GM19043 (cell line): Measurements from ENCODE around the gene SCD.
"Not testable (repeated sequence)": the region's sequence is repeated elsewhere in the genome, so short reads cannot be mapped to it uniquely, and the experiment has no call there.

Source experiments
- ATAC-seq: cut with Tn5 transposase; IDR thresholded peaks from one replicate; pipeline ENCODE4 v1.9.1; 2021; ENCODE audit warnings: low read depth; ENCODE audit not compliant: unreplicated experiment

SCD gene

GRCh38 chr10:100359529-100360150 is 12.6 kb downstream of the SCD start:
- no peak for ATAC-seq

GRCh38 chr10:100360234-100360633 is 13.2 kb downstream of the SCD start:
- ATAC-seq, result no peak

- ATAC-seq, result no peak
Measured at GRCh38 chr10:100362570-100363496, 15.8 kb downstream of the SCD start.

- ATAC-seq, result no peak
Measured at GRCh38 chr10:100364175-100364574, 17.1 kb downstream of the SCD start.

GRCh38 chr10:100364735-100365391 is 17.8 kb downstream of the SCD start:
- ATAC-seq, result no peak

DNA sequence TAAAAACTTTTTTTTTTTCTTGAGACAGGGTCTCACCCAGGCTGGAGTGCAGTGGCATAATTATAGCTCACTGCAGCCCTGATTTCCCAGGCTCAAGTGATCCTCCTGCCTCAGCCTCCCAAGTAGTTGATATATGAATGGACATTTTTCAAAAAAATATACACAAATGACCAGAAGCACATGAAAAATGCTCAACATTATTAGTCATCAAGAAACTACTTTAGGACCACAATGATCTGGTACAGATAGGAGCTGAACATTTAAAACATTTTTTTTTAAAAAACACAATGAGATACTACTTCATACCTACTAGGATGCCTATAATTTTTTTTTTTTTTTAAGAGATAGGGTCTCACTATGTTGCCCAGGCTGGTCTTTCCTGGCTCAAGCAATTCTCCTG is 21.7 kb downstream of the SCD start:
- ATAC-seq, result no peak

GRCh38 chr10:100370714-100371481 is 23.9 kb downstream of the SCD start:
- ATAC-seq, result no peak

- no peak for ATAC-seq
Measured at GRCh38 chr10:100371482-100372027, 24.5 kb downstream of the SCD start.

DNA sequence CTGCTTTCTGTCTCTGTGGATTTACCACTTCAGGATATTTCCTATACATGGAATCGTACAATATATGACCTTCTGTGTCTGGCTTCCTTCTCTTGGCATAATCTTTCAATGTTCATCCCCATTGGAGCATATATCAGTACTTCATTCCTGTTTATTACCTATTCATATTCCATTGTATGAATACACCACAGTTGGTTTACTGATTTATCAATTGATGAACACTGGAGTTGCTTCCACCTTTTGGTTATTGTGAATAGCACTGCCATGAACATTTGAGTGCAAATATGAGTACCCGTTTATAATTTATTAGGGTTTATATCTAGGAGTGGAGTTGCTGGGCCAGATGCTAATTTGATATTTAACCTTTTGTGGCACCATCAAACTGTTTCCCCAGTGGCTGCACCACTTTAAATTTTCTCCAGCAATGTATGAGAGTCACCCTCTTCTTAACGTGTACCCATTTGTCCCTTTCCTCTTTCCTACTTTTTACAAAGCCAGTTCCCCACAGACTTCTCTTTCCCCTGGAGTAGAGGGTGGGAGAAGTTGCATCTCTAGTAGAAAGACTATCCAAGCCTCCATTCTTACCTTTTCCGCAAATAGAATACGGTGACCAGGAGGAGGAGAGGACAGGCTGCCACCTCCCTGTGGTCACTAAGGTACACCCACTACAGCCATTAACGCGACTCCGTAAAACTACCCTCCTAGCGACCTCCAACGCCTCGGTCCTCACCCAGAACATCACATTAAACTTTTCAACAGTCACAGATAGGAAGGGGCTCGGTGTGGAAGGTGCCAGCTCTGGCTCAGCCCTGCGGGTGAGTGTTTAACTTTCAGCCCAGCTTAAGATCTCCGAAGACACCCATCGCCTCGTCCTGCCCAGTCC is 25.6 kb downstream of the SCD start:
- no peak for ATAC-seq

DNA sequence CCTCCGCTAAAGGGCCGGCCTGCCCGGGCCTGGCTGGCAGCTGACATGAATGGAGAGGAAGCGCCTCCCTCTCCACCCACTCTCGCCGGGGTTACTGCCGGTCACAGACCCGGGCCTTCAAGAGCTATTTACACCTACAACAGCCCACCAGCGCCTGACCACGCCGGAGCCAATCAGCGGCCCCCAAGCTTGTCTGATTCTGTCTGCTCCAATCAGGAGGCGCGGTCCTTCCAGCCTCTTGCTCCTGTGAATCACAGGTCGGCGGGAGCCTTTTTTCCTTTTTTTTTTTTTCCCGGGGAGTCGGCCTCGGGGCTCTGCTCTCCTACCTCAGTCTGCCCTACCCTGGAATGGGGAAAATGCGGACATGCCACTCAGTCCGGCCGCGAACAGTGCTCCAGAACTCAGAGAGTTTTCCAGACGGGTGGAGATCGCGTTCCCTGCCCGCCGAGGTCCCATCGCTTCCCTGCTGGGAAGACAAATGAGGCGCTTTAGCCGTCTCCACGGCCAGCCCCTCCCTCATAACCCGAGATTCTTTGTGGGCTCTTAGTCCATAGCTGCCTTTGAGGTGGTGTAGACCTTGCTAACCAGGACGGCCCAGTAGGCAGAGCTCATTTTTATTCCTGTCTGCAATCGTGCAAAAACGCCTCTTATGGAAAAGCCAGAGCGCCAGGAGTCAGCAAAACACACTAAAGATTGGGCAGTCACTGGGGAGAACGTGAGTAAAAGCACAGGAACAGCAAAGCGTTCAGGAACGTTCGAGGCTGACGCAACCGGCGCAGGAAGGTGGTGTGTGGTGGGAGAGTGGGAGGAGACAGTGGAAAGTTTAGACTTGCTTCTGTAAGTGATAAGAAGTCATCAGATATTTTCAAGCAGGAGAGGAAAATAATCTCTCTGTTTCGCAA is 26.5 kb downstream of the SCD start:
- ATAC-seq, result peak; percentile 90

DNA sequence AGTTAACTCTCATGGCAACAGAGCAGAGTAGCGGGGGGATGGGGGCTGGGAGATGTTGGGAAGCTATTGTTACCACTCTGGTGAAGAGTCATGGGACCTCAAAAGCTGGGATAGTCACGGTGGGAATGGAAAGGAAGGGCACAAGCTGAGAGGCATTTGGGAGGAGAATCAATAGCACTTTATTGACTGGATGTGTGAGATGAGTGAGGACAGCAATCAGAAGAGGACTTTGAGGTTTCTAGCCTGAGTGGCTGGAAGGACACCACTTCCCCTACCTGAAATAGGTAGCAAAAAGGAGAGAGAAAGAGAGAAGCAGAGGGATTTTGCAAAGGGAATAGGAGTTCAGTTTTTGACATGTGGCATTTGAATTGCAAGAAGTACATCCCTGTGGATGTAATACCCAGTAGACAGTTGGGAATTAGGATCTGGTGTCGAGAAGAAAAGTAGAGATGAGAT is 27.2 kb downstream of the SCD start:
- ATAC-seq, result no peak

GRCh38 chr10:100374677-100375353 is 27.8 kb downstream of the SCD start:
- not testable (repeated sequence) for ATAC-seq

DNA sequence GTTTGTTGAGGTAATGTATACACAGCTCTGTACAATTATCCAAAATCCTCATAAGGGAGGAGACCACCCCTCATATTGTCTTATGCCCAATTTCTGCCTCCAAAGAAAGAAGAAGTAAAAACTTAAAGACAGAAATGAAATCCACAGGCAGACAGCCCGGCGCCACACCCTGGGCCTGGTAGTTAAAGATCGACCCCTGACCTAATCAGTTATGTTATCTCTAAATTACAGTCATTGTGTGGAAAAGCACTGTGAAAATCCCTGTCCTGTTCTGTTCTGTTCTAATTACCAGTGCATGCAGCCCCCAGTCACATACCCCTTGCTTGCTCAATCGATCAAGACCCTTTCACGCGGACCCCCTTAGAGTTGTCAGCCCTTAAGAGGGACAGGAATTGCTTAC is 29.6 kb downstream of the SCD start:
- ATAC-seq, result not testable (repeated sequence)

GRCh38 chr10:100377830-100378229 is 30.8 kb downstream of the SCD start:
- no peak for ATAC-seq

- no peak for ATAC-seq
Measured at GRCh38 chr10:100380400-100380799, 33.4 kb downstream of the SCD start.

DNA sequence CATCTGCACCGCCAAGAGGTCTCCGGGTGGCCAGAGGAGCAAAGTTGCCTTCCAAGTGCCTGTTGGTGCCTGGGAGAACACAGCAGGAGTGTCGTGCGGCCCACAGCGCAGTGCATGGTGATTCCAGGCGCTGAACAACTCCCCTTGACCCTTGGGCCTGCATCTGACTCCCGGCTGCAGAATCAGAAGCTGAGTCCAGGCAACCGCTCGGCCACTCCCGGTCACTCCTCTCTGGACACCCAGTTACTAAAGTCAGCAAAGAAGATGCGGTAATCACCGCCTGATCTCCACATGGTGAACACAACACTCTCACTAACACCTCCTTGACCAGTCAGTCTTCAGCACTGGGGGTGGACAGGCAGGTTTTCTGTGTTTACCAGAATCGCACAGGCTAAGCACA is 35.5 kb downstream of the SCD start:
- no peak for ATAC-seq

DNA sequence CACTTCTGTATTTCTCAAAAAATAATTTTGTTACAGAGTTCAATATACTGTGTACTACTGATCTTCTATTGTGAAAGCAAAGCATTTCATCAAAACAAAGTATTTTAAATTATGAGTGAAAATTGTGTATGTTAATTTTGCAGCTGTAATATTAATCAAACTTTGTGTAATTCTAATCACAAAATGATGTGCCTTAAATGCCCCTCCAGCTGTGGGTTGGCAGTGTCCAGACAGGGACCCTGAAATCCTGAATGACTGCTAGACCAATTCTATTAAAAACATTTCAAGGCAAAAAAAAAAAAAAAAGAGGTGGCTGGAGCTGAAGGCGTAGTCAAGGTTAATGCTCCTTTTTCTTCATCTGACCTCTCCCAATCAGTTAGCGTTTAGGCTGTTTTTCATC is 36.2 kb downstream of the SCD start:
- ATAC-seq, result no peak
